Stomach smooth muscle (tissue), 2 donors: ENCODE data around the gene RAB5A.
"Not testable (repeated sequence)": the region's sequence is repeated elsewhere in the genome, so short reads cannot be mapped to it uniquely, and the experiment has no call there.

ENCODE experiments used
- H3K27ac ChIP-seq: one replicate; pipeline ENCODE4 v1.7.0; 2013; ENCODE audit warnings: mild to moderate bottlenecking, low read length, inconsistent platforms
- H3K27me3 ChIP-seq, 2 donors: one replicate each; pipeline ENCODE4 v1.7.0; 2013; ENCODE audit warnings: low read length in 2 of 2; ENCODE audit not compliant: insufficient read depth in 2 of 2, control insufficient read depth in 1 of 2
- H3K36me3 ChIP-seq, 2 donors: one replicate each; pipeline ENCODE4 v1.7.0; 2013; ENCODE audit warnings: low read length in 2 of 2; ENCODE audit not compliant: control insufficient read depth in 2 of 2, insufficient read depth in 2 of 2
- H3K4me1 ChIP-seq: one replicate; pipeline ENCODE4 v1.7.0; 2013; ENCODE audit warnings: low read length; ENCODE audit not compliant: control insufficient read depth, insufficient read depth
- H3K4me3 ChIP-seq, 2 donors: one replicate each; pipeline ENCODE4 v1.7.0; 2013; ENCODE audit warnings: low read length in 2 of 2
- H3K9ac ChIP-seq, 2 donors: one replicate each; pipeline ENCODE4 v1.7.0; 2013; ENCODE audit warnings: low read length in 2 of 2, mild to moderate bottlenecking in 1 of 2
- H3K9me3 ChIP-seq, 2 donors: one replicate each; pipeline ENCODE4 v1.7.0; 2013; ENCODE audit warnings: low read length in 2 of 2; ENCODE audit not compliant: control insufficient read depth in 2 of 2
- donor health status: healthy.
- donor health status: Pancreatic carcinoma.

Gene RAB5A

GRCh38 chr3:19994796-19995195 lies 47.9 kb downstream of the RAB5A start:
- Histone ChIP-seq H3K27ac (no peak overlapping the region), H3K9me3 (no peaks in the 10 kb centered on the region), H3K9ac (no peak overlapping the region), H3K4me1 (no peaks in the 10 kb centered on the region), H3K27me3 (no peaks in the 10 kb centered on the region), H3K4me3 (no peak overlapping the region), H3K36me3 (no peaks in the 10 kb centered on the region)

GRCh38 chr3:19997502-19997901 lies 50.6 kb downstream of the RAB5A start:
- Histone ChIP-seq H3K4me1 (no peaks in the 10 kb centered on the region), H3K9ac (no peak overlapping the region), H3K27me3 (no peaks in the 10 kb centered on the region), H3K27ac (no peak overlapping the region), H3K9me3 (no peaks in the 10 kb centered on the region), H3K36me3 (no peaks in the 10 kb centered on the region), H3K4me3 (no peak overlapping the region)

DNA sequence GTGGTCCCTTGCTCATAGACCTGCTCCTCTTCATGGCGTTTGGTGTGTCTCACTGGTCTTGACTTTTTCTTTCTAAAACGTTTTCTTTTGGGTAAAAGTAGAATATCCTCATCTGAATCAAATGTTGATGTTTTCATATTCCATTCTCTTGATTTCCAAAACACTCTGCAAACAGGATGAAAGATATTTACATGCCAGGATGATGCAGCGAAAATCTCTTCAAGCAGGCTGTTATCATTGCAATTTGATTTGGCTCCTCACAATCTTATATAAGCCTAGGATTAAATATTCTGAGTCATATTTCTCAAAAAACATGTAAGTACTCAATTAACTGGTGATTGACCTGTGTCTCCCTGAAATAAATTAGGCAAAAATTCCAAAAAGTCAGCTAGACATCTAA lies 55.0 kb downstream of the RAB5A start:
- Histone ChIP-seq H3K27me3 (no peaks in the 10 kb centered on the region), H3K4me1 (no peaks in the 10 kb centered on the region), H3K27ac (no peak overlapping the region), H3K9ac (no peak overlapping the region), H3K36me3 (no peaks in the 10 kb centered on the region), H3K9me3 (no peaks in the 10 kb centered on the region), H3K4me3 (no peak overlapping the region)

- Histone ChIP-seq H3K9me3 (no peaks in the 10 kb centered on the region), H3K9ac (no peak overlapping the region), H3K27ac (no peak overlapping the region), H3K27me3 (no peaks in the 10 kb centered on the region), H3K36me3 (no peaks in the 10 kb centered on the region), H3K4me1 (no peaks in the 10 kb centered on the region), H3K4me3 (no peak overlapping the region)
These were observed 61.1 kb downstream of the RAB5A start for GRCh38 chr3:20007960-20008359.

GRCh38 chr3:20008646-20009045 lies 61.7 kb downstream of the RAB5A start:
- no peak overlapping the region for H3K4me3 ChIP-seq
- H3K9ac ChIP-seq, result no peak overlapping the region
- H3K4me1 ChIP-seq, result no peaks in the 10 kb centered on the region
- no peaks in the 10 kb centered on the region for H3K27me3 ChIP-seq
- H3K27ac ChIP-seq, result no peak overlapping the region
- no peaks in the 10 kb centered on the region for H3K9me3 ChIP-seq
- no peaks in the 10 kb centered on the region for H3K36me3 ChIP-seq

DNA sequence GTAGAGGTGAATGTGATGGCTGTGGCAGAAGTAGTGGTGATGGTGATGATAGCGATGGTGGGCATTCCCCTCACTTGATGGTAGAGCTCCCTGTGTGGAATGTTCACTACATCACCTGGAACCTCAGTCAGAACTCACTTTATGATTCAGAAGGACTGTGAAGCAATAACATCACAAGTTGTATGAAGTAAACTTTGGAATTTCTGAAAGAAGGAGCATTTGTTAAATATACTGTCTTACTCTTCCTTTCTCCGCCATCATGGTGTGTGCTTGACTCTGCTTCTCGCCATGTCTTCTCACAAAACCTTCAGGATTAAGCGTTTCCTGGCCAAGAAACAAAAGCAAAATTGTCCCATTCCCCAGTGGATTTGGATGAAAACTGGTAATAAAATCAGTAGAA lies 65.3 kb downstream of the RAB5A start, which contains the start of gene PP2D1:
Gene PP2D1 (minus strand): TSS at position 101 of the 400 bp plus-strand sequence. CDS start 192 bp downstream, outside the sequence.
- Histone ChIP-seq H3K27ac (no peak within 1 kb of the TSS), H3K9me3 (no peaks in the 10 kb centered on the region), H3K4me3 (no peak within 1 kb of the TSS), H3K4me1 (no peaks in the 10 kb centered on the region), H3K9ac (no peak within 1 kb of the TSS), H3K36me3 (no peaks in the 10 kb centered on the region), H3K27me3 (no peaks in the 10 kb centered on the region)

DNA sequence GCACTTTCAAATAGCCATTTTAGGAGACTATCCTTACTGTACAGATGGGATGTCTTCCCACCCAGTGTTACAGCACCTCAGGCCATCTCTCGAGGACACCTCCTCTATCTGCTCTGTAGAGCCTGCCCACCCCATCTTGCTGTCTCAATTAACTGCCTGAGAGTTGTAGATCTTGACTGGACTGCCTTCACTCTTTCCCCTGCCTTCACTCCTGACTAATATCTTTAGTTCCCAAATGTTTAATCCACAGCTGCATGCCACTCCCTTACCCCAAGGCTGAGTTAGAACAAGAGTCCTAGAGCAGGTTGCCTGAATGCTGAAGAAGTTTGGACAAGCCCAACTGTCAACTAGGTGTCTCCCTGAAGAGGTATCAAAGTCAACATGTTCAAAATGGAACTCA lies 66.5 kb downstream of the RAB5A start:
- Histone ChIP-seq H3K9me3 (no peaks in the 10 kb centered on the region), H3K27ac (no peak overlapping the region), H3K9ac (no peak overlapping the region), H3K27me3 (no peaks in the 10 kb centered on the region), H3K36me3 (no peaks in the 10 kb centered on the region), H3K4me3 (no peak overlapping the region), H3K4me1 (no peaks in the 10 kb centered on the region)

DNA sequence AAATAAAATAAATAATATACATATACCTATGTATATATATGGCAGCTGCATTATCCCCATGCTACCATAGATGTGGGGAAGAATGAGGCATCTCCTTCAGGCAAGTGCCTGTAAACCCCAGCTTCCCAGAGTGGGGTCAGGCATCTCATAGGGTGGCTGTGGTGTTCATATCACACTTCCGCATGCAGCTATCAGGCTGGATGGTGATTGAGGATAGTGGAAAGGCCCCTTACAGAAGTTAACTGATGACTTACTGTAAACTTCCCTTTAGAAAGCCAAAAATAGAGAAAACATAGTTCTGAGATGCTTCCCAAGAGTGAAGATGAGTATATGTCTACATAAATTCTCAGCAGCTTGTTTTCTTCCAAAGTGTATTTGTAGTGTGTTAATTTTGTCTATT lies 68.6 kb downstream of the RAB5A start:
- Histone ChIP-seq H3K4me1 (no peaks in the 10 kb centered on the region), H3K9ac (no peak overlapping the region), H3K27ac (no peak overlapping the region), H3K9me3 (no peaks in the 10 kb centered on the region), H3K4me3 (no peak overlapping the region), H3K27me3 (no peaks in the 10 kb centered on the region), H3K36me3 (no peaks in the 10 kb centered on the region)

- H3K36me3 ChIP-seq, H3K27ac ChIP-seq, H3K27me3 ChIP-seq, H3K4me1 ChIP-seq, H3K9me3 ChIP-seq, H3K9ac ChIP-seq, H3K4me3 ChIP-seq: not testable (repeated sequence)
These were observed 69.2 kb downstream of the RAB5A start for GRCh38 chr3:20016076-20016475.

DNA sequence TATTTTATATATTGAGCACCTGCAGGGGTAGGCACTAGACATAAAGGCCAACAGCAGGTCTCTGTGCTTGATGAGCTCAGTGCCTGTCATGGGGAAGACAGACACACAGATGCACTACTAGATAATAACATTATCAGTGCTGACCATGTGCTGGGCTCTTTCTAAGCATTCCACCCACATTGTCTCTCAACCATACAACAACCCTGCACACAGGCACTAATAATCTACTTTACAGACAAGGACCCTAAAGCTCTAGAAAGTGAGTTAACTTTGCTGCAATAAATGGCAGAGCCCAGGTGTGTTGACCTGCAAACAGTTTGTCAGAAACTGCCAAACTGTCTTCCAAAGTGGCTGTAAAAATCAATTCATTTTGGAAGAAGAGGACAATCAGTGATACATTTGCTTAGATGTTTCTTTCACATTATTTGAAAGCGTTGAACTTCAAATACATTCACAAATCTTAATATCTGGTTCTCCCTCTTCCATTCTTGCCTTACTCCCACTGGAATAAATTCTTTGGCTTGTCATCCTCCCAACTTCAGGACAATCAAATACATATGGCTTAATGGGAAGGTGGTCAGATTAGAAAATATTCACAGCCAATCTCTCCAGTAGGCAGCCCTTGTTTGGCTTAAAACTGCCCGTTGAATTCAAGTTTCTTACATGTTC lies 76.2 kb downstream of the RAB5A start:
- H3K36me3 ChIP-seq, result no peaks in the 10 kb centered on the region
- no peaks in the 10 kb centered on the region for H3K9me3 ChIP-seq
- H3K27me3 ChIP-seq, result no peaks in the 10 kb centered on the region
- no peak overlapping the region for H3K4me3 ChIP-seq
- H3K27ac ChIP-seq, result peak overlapping the region; percentile 69
- peak overlapping the region in 1 of 2 donors; percentile 42 for H3K9ac ChIP-seq
- peaks cover 14% of the 10 kb centered on the region for H3K4me1 ChIP-seq

DNA sequence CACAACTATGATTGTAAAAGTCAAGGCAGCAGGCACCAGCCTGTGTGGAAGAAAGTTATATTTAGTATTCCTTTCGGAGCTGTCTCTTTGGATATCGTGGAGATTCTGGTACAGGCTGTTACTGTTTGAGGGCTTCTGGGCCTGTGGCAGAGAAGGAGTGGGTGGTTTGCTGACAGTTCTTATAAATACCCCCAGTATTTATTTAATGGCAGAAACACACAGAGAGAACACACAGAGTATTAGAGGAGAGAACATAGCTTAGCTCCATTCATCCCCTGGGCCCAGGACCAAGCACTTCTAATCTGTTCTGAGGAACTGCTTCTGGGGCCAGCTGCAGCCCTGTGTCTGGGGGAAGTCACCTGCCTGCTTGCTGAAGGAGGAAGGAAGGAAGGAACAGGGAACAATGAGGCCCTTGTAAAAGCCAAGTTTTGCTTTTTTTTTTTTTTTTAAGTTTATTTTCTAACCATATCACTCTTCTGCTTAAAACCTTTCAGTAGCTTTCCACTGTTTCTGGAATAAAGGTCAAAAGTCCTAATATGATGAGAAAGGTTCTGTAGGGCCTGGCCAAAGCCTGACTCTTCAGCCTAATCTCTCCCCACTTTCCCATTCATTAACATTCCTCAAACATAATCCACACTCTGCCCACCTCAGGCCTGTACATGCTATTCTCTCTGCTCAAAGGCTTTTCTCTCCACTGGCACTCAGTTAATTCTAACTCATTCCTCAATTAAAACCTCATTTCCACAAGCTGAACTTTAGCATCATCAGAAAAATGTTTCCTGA lies 76.9 kb downstream of the RAB5A start:
- Histone ChIP-seq H3K27ac (peak overlapping the region; percentile 69), H3K27me3 (no peaks in the 10 kb centered on the region), H3K4me1 (peaks cover 14% of the 10 kb centered on the region), H3K9me3 (no peaks in the 10 kb centered on the region), H3K36me3 (no peaks in the 10 kb centered on the region), H3K9ac (peak overlapping the region in 1 of 2 donors; percentile 42), H3K4me3 (peak overlapping the region in 1 of 2 donors; percentile 3)
